ENCODE data around the gene TTC17. TPM values are rescaled to one million over a fixed set of nuclear protein-coding genes. Genes with fewer than 3 reads are reported as not detected.
A peak's percentile ranks its signal among the peaks of the same experiment; 100 is the strongest.

The TTC17 gene
- total and polyA plus RNA-seq, 9 of the 15 experiments (the other 6 are each of a cell fraction or from before 2014, with no cell fraction given): 19.7 to 99.1 (median 53.3) TPM

- TF ChIP-seq, protein P1, sequence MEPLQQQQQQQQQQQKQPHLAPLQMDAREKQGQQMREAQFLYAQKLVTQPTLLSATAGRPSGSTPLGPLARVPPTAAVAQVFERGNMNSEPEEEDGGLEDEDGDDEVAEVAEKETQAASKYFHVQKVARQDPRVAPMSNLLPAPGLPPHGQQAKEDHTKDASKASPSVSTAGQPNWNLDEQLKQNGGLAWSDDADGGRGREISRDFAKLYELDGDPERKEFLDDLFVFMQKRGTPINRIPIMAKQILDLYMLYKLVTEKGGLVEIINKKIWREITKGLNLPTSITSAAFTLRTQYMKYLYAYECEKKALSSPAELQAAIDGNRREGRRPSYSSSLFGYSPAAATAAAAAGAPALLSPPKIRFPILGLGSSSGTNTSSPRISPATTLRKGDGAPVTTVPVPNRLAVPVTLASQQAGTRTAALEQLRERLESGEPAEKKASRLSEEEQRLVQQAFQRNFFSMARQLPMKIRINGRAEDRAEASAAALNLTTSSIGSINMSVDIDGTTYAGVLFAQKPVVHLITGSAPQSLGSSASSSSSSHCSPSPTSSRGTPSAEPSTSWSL (CRISPR knock-in tag; IDR thresholded peaks at IDR 0.05; ENCODE audit: borderline replicate concordance): no peak
- TF ChIP-seq HNRNPLL (IDR thresholded peaks at IDR 0.05; ENCODE audit: low read depth, low read length, poor library complexity, severe bottlenecking) (peak; percentile 99), CTBP1 (IDR thresholded peaks at IDR 0.05; ENCODE audit: borderline replicate concordance) (peak; percentile 86), ZFX (CRISPR knock-in tag; IDR thresholded peaks at IDR 0.05) (peak; percentile 96), ZBTB17 (CRISPR knock-in tag; IDR thresholded peaks at IDR 0.05) (0 out of 2 replicates have a peak, but pooled peaks have one; percentile 38), ZNF232 (CRISPR knock-in tag; IDR thresholded peaks at IDR 0.05) (peak; percentile 54; the same call in 1 of the 2 replicates), CREM (IDR thresholded peaks at IDR 0.05; ENCODE audit: low read depth) (peak; percentile 87), ZNF124 (CRISPR knock-in tag; IDR thresholded peaks at IDR 0.05) (no peak), HNRNPL (IDR thresholded peaks at IDR 0.05; ENCODE audit: low read depth, low read length) (0 out of 2 replicates have a peak, but pooled peaks have one; percentile 23), BCOR (IDR thresholded peaks at IDR 0.05) (peak; percentile 22; the same call in 1 of the 2 replicates), FOXK2 (conservative IDR thresholded peaks at IDR 0.05 in 1 of 2, IDR thresholded peaks at IDR 0.05 in 1 of 2; ENCODE audit: low read depth in 2 of 2) (peak; percentile 57 to 64; a peak in 3 of 4 replicates), NEUROD1 (IDR thresholded peaks at IDR 0.05; ENCODE audit: borderline replicate concordance, low read depth, low read length, partially characterized antibody) (peak; percentile 53), ESRRA (IDR thresholded peaks at IDR 0.05; ENCODE audit: borderline replicate concordance, low read depth) (peak; percentile 56; the same call in 1 of the 2 replicates), DEAF1 (CRISPR knock-in tag; IDR thresholded peaks at IDR 0.05) (0 out of 2 replicates have a peak, but pooled peaks have one; percentile 22), MYNN (IDR thresholded peaks at IDR 0.05) (no peak), MYNN (CRISPR knock-in tag; IDR thresholded peaks at IDR 0.05) (no peak)
- TF ChIP-seq, protein P2, sequence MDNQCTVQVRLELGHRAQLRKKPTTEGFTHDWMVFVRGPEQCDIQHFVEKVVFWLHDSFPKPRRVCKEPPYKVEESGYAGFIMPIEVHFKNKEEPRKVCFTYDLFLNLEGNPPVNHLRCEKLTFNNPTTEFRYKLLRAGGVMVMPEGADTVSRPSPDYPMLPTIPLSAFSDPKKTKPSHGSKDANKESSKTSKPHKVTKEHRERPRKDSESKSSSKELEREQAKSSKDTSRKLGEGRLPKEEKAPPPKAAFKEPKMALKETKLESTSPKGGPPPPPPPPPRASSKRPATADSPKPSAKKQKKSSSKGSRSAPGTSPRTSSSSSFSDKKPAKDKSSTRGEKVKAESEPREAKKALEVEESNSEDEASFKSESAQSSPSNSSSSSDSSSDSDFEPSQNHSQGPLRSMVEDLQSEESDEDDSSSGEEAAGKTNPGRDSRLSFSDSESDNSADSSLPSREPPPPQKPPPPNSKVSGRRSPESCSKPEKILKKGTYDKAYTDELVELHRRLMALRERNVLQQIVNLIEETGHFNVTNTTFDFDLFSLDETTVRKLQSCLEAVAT (IDR thresholded peaks at IDR 0.05): peak in 1 of 2 experiments; percentile 44; a peak in 1 of 4 replicates
- TF ChIP-seq, protein P3, sequence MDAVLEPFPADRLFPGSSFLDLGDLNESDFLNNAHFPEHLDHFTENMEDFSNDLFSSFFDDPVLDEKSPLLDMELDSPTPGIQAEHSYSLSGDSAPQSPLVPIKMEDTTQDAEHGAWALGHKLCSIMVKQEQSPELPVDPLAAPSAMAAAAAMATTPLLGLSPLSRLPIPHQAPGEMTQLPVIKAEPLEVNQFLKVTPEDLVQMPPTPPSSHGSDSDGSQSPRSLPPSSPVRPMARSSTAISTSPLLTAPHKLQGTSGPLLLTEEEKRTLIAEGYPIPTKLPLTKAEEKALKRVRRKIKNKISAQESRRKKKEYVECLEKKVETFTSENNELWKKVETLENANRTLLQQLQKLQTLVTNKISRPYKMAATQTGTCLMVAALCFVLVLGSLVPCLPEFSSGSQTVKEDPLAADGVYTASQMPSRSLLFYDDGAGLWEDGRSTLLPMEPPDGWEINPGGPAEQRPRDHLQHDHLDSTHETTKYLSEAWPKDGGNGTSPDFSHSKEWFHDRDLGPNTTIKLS (IDR thresholded peaks at IDR 0.05; ENCODE audit: borderline replicate concordance, low read depth): peak; percentile 70
These were observed 46.7 kb upstream of the TTC17 start, which contains the start of gene API5 (continued) for GRCh38 chr11:43311791-43312607.

Data from K562 (cell line).